ENCODE data around the gene PLD5. TPM values are rescaled to one million over a fixed set of nuclear protein-coding genes. Genes with fewer than 3 reads are reported as not detected.
"Not testable (repeated sequence)": the region's sequence is repeated elsewhere in the genome, so short reads cannot be mapped to it uniquely, and the experiment has no call there.

PLD5 gene
- total RNA-seq, 1 donor from 2014 or later: not detected

DNA sequence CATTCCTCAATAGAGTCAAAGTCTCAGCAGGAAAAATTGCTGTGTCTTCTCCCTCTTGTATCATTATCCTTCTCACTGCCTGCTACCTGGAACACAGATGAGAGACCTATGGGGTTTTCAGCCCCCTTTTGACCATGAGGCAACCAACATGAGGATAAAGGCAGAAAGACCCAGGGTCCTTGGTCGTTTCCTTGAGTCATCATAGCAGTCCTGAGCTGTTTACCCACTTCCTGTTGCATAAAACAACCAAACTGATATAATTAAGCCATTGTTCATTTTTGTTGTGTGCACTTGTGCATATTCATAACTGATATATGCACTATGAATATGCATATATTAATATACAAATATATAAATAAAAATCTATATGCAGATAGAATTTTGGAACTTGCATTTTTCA lies 337.3 kb downstream of the PLD5 start:
- peaks cover 4% of the 10 kb centered on the region for H3K27me3 Mint-ChIP-seq
- TF ChIP-seq, protein P1, sequence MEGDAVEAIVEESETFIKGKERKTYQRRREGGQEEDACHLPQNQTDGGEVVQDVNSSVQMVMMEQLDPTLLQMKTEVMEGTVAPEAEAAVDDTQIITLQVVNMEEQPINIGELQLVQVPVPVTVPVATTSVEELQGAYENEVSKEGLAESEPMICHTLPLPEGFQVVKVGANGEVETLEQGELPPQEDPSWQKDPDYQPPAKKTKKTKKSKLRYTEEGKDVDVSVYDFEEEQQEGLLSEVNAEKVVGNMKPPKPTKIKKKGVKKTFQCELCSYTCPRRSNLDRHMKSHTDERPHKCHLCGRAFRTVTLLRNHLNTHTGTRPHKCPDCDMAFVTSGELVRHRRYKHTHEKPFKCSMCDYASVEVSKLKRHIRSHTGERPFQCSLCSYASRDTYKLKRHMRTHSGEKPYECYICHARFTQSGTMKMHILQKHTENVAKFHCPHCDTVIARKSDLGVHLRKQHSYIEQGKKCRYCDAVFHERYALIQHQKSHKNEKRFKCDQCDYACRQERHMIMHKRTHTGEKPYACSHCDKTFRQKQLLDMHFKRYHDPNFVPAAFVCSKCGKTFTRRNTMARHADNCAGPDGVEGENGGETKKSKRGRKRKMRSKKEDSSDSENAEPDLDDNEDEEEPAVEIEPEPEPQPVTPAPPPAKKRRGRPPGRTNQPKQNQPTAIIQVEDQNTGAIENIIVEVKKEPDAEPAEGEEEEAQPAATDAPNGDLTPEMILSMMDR (IDR thresholded peaks at IDR 0.05): no peak
- H3K9me3 Mint-ChIP-seq: no peaks in the 10 kb centered on the region
- no peak overlapping the region for H3K4me3 Mint-ChIP-seq
- POLR2A ChIA-PET: no interaction called here
- intact Hi-C loops (cut with micrococcal nuclease): no loop called here
- no peak overlapping the region for H3K27ac Mint-ChIP-seq
- no peaks in the 10 kb centered on the region for H3K4me1 Mint-ChIP-seq
- no peak for DNase-seq
- H3K36me3 Mint-ChIP-seq (ENCODE audit: low read depth): no peaks in the 10 kb centered on the region
- no peak for ATAC-seq (ENCODE audit: low read depth)
- CTCF ChIA-PET: no interaction called here

DNA sequence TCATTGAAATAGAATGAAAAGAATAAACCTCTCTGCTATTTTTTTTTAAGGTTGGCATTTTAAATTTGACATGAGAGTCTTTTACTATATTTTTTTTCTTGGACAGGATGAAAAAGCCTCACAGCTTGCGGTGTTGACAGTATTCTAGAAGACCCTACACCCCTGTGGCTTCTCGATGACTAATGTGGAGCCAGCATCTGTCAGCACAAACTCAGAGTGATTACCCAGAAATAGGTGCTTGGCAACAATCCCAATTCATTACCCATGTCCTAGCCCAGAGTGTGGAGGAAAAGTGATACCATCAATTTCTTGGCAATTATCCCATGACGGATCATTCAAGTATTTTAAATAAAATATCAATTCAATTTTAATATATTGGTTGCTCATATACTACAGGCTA lies 338.8 kb downstream of the PLD5 start:
- TF ChIP-seq, protein P1 (IDR thresholded peaks at IDR 0.05): no peak
- H3K36me3 Mint-ChIP-seq (ENCODE audit: low read depth): no peaks in the 10 kb centered on the region
- POLR2A ChIA-PET: no interaction called here
- H3K4me3 Mint-ChIP-seq: no peak overlapping the region
- intact Hi-C loops (cut with micrococcal nuclease): no loop called here
- peaks cover 4% of the 10 kb centered on the region for H3K27me3 Mint-ChIP-seq
- DNase-seq: no peak
- H3K9me3 Mint-ChIP-seq: no peaks in the 10 kb centered on the region
- CTCF ChIA-PET: no interaction called here
- H3K4me1 Mint-ChIP-seq: no peaks in the 10 kb centered on the region
- H3K27ac Mint-ChIP-seq: no peak overlapping the region
- ATAC-seq (ENCODE audit: low read depth): no peak

DNA sequence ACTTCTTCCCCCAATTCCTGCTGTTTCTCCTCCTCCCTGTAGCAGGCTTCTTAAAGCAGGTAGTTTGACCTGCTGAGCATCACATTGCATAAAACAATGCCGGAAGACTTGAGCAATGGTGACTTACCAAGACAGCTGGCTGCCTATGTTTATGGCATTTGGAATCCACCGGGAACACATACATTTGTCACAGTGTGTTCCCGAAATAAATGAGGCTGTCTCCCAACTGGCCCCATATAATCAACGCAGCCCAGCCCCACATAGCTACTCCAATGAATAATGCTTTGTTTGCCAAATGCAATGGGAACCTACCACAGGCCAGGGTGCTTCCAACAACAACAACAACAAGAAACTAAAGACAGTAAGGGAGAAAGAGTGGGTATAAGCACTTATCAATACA lies 339.5 kb downstream of the PLD5 start:
- TF ChIP-seq, protein P1 (IDR thresholded peaks at IDR 0.05): no peak
- ChIA-PET CTCF (no interaction called here), POLR2A (no interaction called here)
- Mint-ChIP-seq H3K27me3 (peaks cover 4% of the 10 kb centered on the region), H3K4me3 (no peak overlapping the region), H3K9me3 (no peaks in the 10 kb centered on the region), H3K36me3 (ENCODE audit: low read depth) (no peaks in the 10 kb centered on the region), H3K27ac (no peak overlapping the region), H3K4me1 (no peaks in the 10 kb centered on the region)
- no peak for ATAC-seq (ENCODE audit: low read depth)
- DNase-seq: no peak
- intact Hi-C loops (cut with micrococcal nuclease): no loop called here

DNA sequence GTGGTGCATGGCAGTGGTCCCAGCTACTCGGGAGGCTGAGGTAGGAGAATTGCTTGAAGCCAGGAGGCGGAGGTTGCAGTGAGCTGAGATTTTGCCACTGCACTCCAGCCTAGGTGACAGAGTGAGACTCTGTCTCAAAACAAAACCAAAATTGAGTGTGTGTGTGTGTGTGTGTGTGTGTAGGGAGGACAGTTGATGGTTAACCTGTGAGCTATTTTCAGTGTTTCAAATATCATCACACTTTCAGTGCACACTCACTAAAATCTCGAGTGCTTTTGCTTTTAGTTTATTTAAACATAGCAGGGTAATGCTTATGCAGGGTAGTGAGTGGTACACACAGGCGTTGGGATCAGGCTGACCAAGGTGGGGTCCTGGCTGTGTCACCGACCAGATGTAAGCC lies 344.7 kb downstream of the PLD5 start:
- H3K27ac Mint-ChIP-seq; H3K36me3 Mint-ChIP-seq (ENCODE audit: low read depth); CTCF ChIA-PET; H3K4me3 Mint-ChIP-seq; DNase-seq; ATAC-seq (ENCODE audit: low read depth); intact Hi-C loops (cut with micrococcal nuclease); H3K9me3 Mint-ChIP-seq; H3K27me3 Mint-ChIP-seq; POLR2A ChIA-PET; H3K4me1 Mint-ChIP-seq: not testable (repeated sequence)

DNA sequence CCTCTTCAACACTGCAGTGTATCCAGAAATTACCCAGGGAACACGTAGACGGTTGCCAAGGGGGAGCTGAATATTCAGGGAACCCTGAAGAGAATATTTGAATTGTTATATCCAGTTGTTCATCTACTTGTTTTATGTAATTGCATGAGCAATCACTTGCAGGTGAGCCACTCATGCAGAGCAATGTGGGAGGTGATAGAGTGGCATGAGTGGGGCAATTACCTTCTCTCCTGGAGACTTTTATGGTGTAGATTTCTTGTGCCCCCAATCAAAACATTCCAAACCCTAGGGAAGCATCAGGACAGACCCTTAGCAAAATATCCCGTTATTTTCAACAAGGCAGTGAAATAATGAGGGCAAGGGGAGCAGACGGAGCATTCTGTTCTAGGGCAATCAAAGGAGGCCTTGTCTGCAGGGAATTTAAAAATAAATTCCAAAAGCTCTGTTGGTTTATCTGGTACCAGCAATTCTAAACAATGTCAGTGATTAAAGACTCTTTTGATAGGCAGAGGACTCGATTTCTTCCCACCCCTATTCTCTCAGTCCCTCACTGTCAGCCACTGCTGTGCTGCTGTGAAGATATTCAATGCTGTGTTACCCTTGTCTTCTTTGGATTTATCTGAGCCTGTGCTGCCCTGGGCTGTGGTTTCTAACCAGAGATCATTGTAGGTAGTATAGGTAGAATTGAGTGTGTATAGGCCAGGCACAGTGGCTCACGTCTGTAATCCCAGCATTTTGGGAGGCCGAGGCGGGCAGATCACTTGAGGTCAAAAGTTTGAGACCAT lies 345.4 kb downstream of the PLD5 start:
- H3K36me3 Mint-ChIP-seq (ENCODE audit: low read depth): no peaks in the 10 kb centered on the region
- H3K9me3 Mint-ChIP-seq: peaks cover 9% of the 10 kb centered on the region
- TF ChIP-seq, protein P1 (IDR thresholded peaks at IDR 0.05): no peak
- H3K27me3 Mint-ChIP-seq: no peaks in the 10 kb centered on the region
- intact Hi-C loops (cut with micrococcal nuclease): no loop called here
- no peak overlapping the region for H3K27ac Mint-ChIP-seq
- ChIA-PET POLR2A (no interaction called here), CTCF (no interaction called here)
- DNase-seq (no peak), ATAC-seq (ENCODE audit: low read depth) (no peak)
- H3K4me3 Mint-ChIP-seq: no peak overlapping the region
- H3K4me1 Mint-ChIP-seq: no peaks in the 10 kb centered on the region

DNA sequence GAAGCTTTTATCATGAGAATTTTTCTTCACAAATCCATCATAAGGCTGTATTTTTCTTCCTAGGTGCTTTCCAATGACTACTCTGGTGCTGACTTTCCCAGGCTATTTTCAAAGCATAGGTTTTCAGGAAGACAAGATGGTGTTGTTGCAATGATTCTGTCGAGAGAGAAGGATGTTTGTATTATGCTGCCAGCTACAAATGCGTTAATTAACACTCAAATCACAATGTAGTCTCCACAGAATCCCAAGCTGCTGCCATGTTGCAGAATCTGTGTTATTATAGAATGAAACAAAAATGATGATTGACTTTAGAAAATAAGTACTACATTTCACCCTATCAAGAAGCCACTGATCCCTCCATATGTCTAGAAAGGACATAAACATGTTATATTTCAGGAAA lies 346.1 kb downstream of the PLD5 start:
- Mint-ChIP-seq H3K4me3 (no peak overlapping the region), H3K9me3 (peaks cover 9% of the 10 kb centered on the region), H3K4me1 (no peaks in the 10 kb centered on the region), H3K27ac (no peak overlapping the region), H3K27me3 (no peaks in the 10 kb centered on the region), H3K36me3 (ENCODE audit: low read depth) (no peaks in the 10 kb centered on the region)
- ATAC-seq (ENCODE audit: low read depth) (no peak), DNase-seq (no peak)
- intact Hi-C loops (cut with micrococcal nuclease): no loop called here
- POLR2A ChIA-PET: no interaction called here
- CTCF ChIA-PET: no interaction called here
- TF ChIP-seq, protein P1 (IDR thresholded peaks at IDR 0.05): no peak

All from activated B cell treated with CpG ODN at 0.5 μM for 24 hours (primary cell).